OCI-LY1 (cell line): ENCODE measurements around the gene CEMP1.
"Not testable (repeated sequence)": the region's sequence is repeated elsewhere in the genome, so short reads cannot be mapped to it uniquely, and the experiment has no call there.

Experiments
- CTCF ChIP-seq: fragments of 200-600 bp; sonication (generic), shearing (Covaris generic); IDR thresholded peaks from 2 replicates; pipeline ENCODE4 v1.5.1; 2017; ENCODE audit warnings: mild to moderate bottlenecking, antibody characterized with exemption, low read length, moderate library complexity, mixed read lengths
- EZH2 ChIP-seq: fragments of 200-600 bp; sonication (generic), shearing (Covaris generic); IDR thresholded peaks from 2 replicates; pipeline ENCODE4 v1.8.0; 2017; ENCODE audit warnings: borderline replicate concordance, mixed run types, mild to moderate bottlenecking, antibody characterized with exemption, low read length, moderate library complexity, mixed read lengths

GRCh38 chr16:2539845-2540458 is 8.7 kb upstream of the CEMP1 start:
- TF ChIP-seq EZH2: not testable (repeated sequence)
- TF ChIP-seq CTCF: peak; percentile 50
